Left cardiac atrium (tissue), 4 donors: ENCODE results near the gene SIRPB1. TPM values are rescaled to one million over a fixed set of nuclear protein-coding genes. Genes with fewer than 3 reads are reported as not detected.

Experiments
- ATAC-seq, 2 donors: fragments of 200-7000 bp; cut with Tn5 transposase; one replicate each; pipeline ENCODE4 v1.9.1; 2020; ENCODE audit warnings: mild to moderate bottlenecking in 2 of 2, moderate library complexity in 2 of 2
- DNase-seq: peaks from one replicate; pipeline ENCODE4 v3.0.0-alpha.2; 2020
- intact Hi-C, 2 donors: fragments of 100-400 bp; cut with DNase I; formaldehyde crosslinking; loops; one replicate each; pipeline versions ENCODE4 v1.14.1 to v1.15.1; 2022 to 2023
- long read RNA-seq: library from polyadenylated mRNA; unstranded; transcript quantifications from one replicate; pipeline ENCODE4 v2.0.0, GENCODE V29; 2021
- total RNA-seq, 2 donors: library from RNA; stranded (reverse); fragmentation: NEBNext Ultra II Directional; extraction: Animal tissue kit (Norgen Biotek cat#: 25700); gene quantifications; one replicate each; pipeline ENCODE4 v1.2.1, GENCODE V29; 2021
- donor health status: DM: no; HTN: yes; CAD: no.
- donor health status: DM: no; HTN: yes; CAD: no; lungs with severe emphysema.
- donor health status: DM: yes; HTN: yes; CAD: no.
- donor health status: Dilated cardiomyopathy.

The SIRPB1 gene
- total RNA-seq, result 1 to 10 TPM in 1 of 2 donors, under 1 TPM in 1; 0.58 to 1.7 TPM
- long read RNA-seq, partial matches to known transcripts, result 0 of 1 reads
- long read RNA-seq, other reads (novel, unspliced or antisense), result 1 of 1 reads

DNA sequence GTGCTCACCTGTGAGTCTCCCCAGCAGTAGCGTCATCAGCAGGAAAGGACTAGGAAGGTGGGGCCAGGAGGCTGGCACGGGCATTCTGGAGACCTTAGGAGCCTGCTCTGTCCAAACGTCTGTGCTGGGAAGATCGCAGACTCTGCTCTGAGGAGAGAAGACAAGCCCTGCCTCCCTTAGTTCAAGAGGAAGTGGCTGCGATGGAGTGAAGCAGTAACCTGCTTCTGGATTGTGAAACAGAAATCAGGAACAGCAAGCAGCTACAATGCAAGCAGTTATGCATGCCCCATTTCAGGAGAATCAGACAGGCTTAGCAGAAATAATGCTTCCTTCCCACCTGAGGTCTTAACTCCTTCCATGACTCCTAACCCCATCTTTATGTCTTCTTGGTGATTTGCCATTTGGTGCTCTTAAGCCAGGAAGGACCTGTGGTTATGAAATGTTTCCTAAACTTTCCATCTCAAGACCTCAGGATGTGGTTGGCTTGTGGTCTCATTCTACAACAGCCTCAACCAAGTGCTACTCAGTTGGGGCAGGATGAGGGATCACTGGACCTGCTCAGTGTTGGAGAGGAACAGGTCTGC, at the start of gene SIRPB1:
SIRPB1 (minus strand) TSS at position 149 of the 584 bp plus-strand sequence; CDS start at position 84, 65 bp downstream.
- ATAC-seq, result peak; percentile 27 to 71
- no peak for DNase-seq
- intact Hi-C loops, result no loop called here

DNA sequence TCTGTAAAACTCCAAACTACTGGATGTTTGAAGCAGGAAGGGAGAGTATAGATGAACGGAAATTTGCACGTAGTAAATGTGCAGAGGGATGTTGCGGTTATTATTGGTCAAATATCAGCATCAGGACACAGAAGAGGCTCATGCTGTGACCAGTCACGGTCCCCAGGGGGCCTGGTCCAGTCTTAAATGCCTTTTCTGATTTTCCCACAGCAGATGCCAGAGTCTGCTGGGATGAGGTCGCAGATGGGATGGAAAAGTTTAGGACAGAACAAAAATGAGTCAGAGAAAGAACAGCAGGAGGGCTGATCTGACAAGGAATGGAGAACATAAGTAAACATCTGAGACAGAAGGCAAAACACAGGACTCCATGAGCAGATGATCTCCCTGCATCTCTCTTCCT, 49.5 kb upstream of the SIRPB1 start:
- ATAC-seq, result no peak
- no peak for DNase-seq
- intact Hi-C loops, result no loop called here

DNA sequence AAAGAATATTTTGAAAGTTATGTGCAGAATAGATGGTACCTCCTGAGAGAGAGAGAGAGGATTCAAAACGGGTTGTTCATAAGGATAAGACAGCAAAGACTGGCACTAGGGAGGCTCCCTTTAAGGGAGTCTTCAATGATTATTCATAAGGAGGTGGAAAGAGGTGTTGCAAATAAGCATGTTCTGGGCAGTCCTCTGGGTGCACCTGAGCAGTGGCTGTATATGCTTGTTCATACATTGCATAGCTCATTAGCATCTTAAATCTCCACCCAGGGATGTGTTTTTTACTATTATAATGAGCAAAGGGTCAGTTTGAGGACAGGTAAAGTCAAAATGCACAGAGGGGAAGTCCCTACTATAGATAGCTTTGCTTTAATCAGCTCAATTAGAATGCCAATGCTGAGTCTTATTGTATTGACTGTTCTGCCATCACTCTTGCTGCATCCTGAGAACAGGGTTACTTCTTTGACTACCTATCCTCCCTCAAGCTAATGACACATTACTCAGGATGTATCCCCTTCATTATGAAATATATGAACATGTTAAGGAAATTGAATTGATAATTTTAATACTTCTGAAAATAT, 47.8 kb upstream of the SIRPB1 start:
- intact Hi-C loops, result no loop called here
- ATAC-seq, result no peak
- DNase-seq, result no peak

DNA sequence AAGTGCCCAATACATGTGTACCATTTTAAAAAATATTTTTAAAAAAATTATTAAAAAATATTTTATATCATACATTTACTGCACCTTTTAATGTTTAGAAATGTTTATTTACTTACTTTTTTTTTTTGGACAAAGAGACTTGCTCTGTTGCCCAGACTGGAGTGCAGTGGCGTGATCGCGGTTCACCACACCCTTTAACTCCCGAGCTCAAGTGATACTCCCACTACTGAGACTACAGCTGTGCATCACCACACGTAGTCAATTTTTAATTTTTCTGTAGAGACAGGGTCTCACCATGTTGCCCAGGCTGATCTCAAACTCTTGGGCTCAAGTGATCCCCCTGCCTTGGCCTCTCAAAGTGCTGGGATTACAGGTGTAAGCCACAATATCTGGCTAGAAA, 47.0 kb upstream of the SIRPB1 start:
- ATAC-seq (no peak), DNase-seq (no peak)
- intact Hi-C loops, result no loop called here

DNA sequence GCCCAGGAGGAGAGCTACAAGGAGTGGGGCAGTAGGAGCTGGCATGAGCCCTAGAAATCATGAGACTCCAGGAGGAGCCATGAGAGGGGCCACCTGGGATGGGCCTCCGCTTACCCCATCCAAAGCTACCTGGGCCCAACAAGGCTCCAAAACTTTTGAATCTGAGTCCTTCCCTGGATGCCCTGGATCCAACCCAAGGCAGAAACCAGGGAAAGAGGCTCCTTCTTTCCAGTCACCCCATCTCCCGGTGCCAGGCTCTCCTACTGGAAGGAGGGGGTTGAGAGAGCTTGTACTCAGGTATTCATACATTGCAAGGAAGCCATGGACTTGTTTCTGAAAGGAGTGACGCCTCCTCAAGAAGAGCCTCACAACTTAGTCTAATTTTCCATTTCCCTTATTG, 45.5 kb upstream of the SIRPB1 start:
- ATAC-seq, result no peak
- intact Hi-C loops, result no loop called here
- DNase-seq, result no peak

DNA sequence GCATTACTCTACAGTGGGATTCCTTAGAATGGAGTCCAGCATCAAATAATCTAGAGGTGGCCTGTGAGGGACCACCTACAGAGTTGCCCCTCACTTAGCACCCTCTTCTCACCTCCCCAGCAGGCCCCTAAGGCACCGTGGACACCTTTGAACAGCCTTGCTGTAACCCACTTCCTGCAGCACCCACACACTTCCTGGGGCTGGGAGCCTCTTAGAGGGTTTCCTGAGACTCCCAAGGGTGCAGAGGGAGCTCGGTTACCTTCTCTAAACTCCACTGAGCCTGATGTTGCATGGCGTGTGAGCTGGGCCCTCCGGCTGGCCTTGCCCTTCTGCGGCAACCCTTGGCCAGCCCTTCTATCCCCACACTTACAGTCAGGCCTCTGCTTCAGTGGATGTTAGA, 45.1 kb upstream of the SIRPB1 start:
- DNase-seq (no peak), ATAC-seq (peak in 1 of 2 donors; percentile 47)
- intact Hi-C loops, result no loop called here

DNA sequence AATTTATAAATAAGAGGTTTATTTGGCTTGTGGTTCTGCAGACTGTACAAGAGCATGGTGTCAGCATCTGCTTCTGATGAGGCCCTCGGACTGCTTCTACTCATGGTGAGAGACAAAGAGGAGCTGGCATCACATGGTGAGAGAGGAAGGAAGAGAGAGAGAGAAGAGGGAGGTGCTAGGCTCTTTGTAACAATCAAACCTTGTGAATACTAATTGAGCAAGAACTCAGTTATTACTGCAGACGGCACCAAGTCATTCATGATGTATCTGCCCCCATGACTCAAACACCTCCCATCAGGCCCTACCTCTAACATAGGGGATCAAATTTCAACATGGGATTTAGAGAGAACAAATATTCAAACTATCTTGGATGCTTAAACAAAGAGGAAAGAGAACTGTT, 44.1 kb upstream of the SIRPB1 start:
- intact Hi-C loops, result no loop called here
- DNase-seq (no peak), ATAC-seq (no peak)

DNA sequence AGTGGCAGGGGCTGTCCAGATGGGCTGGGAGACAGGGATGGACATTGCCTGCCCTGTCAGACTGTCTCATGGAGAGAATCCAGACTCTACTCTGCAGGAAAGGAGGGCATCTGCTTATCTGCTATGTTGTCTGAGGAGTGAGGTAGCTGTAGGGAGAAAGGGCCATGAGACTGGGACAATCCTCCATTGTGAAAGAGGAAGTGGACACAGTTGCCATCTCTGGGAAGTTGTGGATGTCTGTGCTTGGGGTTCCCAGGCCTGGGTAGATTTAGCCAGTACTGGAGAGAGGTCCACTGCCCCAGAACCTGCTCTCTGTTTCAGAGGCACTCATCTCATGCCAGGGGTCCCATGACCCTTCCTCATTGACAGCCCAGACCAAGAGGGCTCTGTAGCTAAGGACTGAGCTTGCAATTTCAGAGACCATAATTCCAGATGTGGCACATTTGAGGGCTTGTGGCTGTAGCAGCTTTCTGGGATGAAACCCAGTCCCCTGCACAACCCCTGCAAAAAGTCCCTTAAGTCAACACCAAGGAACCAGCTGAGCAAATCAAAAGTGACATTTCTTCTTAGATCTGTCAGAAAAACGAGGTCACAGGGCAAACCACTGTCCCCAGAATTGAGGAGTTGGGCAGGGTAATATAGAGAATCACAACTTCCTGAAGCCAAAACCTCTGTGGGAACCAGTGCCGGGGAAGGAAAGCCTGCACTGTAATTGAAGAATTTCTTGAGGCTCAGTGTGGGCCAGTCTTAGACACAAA, 41.9 kb upstream of the SIRPB1 start:
- no peak for ATAC-seq
- no peak for DNase-seq
- intact Hi-C loops, result no loop called here

DNA sequence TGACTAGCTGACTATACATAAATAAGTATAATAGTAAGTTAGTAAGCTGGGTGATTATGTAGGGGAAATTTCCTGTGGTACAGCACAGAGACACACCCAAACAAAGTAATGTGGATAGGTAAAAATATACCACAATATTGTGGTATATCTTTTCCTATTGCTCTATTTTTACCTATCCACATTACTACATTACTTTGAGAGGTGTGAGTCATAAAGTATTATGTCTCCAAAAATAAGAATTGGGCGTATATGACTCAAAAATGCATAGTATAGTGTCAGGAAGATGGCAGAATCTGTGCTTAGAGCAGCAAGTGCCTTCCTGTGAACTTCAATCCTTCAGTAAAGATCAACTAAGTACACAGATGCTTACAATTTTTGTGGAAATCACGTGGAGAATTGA, 40.4 kb upstream of the SIRPB1 start:
- intact Hi-C loops, result no loop called here
- DNase-seq (no peak), ATAC-seq (no peak)

DNA sequence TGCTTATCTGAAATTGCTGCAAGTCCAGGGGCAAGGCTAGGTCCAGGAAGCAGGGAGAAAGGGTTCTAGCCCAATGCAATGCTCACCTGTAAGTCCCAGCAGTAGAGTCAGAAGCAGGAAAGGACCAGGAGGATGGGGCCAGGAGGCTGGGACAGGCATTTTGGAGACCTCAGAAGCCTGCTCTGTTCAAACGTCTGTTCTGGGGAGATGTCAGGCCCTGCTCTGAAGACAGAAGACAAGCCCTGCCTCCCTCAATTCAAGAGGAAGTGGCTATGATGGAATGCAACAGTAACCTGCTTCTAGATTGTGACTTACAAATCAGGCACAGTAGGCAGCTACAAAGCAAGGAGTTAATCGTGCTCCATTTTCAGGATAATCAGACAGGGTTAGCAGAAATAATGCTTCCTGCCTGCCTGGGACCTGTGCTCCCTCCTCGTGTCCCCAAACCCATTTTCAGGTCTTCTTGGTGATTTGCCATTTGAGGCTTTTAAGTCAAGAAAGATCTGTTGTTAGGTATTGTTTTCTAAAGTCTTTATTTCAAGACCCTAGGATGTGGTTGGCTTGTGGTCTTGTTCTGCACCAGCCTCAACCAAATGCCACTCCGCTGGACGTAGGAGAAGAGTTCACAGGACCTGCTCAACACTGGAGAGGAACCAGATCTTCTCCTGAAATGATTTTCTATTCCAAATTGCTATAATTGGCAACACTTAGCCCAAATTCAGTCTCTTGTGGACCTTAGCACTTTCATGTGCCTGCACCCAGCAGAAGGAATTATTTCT, 37.9 kb upstream of the SIRPB1 start, which contains the start of gene SIRPG:
SIRPG (minus strand) TSS at position 224 of the 779 bp plus-strand sequence; CDS start at position 159, 65 bp downstream.
- intact Hi-C loops, result no loop called here
- DNase-seq (no peak), ATAC-seq (no peak)

DNA sequence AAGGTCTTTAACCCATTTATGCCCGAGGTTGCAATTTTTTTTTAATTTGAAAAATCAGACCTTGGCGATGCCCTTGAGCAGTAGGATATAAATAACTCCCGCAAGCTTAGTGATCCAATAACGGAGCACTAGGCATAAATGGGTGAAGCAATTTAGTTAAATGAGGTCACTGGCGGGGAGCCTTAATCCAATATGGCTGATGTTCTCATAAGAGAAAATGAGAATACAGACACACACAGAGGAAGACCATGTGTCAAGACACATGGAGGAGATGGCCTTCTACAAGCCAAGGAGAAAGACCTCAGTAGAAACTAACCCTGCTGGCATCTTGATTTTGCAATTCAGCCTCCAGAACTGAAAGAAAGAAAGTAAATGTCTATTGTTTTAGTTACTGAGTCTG, 37.0 kb upstream of the SIRPB1 start:
- no peak for ATAC-seq
- intact Hi-C loops, result no loop called here
- no peak for DNase-seq

DNA sequence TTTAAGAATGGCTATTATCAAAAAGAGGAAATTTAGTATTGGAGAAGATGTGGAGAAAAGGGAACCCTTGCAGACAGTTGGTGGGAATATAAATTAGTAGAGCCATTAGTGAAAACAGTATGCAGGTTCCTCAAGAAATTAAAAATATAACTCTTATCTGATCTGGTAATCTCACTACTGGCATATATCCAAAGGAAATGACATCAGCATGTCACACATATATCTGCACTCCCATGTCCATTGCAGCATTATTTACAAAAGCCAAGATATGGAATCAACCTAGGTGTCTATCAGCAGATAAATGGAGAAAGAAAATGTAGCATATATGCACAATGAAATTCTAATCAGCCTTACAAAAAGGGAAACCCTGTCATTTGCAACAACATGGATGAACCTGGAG, 35.2 kb upstream of the SIRPB1 start:
- no peak for ATAC-seq
- DNase-seq, result no peak
- intact Hi-C loops, result no loop called here

DNA sequence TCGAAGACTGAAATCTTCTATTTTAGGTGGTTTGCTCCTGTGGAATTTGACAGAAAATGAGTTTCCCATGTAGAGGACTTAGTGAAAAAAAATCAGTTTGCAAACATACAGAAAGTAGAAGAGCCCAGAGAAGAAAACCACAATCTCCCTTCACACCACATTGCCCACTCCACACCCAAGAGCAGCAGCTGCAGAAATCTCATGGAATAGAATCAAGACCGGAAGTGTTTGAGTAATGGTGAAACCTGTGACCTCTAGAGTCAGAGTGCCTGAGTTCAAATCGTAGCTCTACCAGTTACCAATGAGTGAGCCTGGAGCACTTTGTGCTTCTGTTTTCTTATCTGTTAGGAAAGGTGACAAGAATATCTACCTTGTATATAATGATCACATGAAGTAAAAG, 33.2 kb upstream of the SIRPB1 start:
- no peak for ATAC-seq
- no peak for DNase-seq
- intact Hi-C loops, result no loop called here

DNA sequence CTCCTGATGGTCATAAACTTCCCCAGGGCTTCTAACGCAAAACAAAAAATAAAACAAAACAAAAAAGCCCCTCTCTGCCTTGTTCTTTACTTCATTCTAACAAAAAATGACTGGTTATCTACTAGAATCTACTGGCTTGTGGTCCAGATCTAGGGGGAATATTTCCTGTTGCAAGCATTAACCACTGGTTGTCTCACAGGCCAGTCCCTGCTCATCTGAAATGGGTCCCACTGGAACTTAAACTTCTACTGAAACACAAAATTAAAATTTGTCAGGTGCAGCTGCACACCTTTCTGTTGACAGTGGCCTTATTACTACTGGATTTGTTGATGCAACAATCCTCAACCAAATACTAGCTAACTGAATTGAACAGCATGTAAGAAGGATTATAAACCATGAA, 32.3 kb upstream of the SIRPB1 start:
- DNase-seq (no peak), ATAC-seq (no peak)
- intact Hi-C loops, result no loop called here

DNA sequence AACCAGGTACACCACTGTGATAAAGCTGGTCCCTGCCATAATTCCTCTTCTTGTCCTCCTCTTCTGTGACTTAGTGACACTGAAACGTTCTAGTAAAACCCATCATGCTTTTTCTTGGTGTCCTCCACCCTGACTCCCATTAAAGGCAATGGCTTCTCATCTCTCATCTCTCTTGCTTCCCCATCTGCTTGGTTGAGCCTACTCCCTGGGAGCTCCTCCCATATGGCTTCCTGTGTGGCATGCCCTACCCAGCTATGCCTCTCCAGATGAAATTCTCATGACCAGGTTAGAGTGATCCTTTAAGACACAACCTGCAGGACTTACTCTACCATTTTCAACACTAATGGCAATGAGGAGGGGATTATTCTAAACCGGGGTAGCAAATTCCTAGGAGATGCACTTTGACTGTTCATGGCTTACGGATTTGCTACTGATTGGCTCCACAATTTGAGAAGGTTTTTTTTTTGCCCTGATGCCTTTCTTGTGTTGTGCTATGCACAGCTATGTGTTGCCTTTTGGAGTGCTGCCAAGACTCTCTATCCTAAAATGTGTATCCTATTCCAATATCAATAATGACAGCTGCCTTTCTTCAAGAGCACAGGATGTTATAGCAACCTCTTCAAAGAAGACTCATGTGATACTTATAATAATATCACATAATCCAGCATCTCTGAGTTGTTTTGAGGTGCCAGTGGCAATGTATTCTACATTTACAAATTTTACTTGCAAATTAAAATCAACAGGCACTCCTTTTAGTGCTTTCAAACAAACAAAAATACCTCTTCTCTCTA, 31.7 kb upstream of the SIRPB1 start:
- intact Hi-C loops, result no loop called here
- DNase-seq (no peak), ATAC-seq (no peak)

DNA sequence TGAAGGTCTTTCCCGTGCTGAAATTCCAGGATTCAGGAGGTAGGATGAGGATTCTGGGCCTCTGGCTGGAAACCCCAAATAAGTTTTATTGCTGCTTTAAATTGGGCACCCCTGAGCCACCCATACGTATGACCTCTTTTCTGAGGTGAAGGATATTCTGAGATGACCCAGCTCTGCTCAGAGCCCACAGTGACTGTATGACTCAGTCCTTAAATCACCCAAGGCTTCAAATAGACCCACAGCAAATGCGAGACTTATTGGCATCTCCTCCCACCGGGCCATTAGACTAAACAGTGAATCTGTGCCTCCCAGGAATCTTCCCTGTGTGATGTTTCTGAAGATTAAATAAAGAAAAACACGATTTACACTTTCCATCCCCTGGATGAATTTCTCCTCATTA, 28.3 kb upstream of the SIRPB1 start:
- no peak for DNase-seq
- ATAC-seq, result no peak
- intact Hi-C loops, result no loop called here

DNA sequence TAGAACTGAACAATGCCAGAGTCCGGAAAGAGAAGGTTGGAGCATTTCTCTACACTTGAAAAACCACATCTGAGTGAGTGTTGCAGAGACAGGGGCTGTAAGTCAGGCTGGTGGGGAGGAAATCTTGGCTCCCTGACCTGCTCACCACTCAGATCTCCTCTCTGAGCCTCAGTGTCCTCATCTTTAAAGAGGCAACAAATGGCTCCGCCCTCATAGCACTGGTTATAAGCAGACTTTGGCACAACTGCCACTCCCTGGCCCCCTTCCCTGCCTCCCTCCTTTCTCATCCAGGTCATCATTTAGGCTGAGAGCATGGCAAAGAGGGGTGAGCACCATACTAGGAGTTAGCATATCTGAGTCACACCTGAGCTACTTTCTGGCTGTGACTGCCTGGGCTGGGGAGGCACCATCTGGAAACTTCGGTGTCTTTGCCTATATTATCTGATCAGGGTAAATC, 27.2 kb upstream of the SIRPB1 start:
- ATAC-seq, result no peak
- intact Hi-C loops, result no loop called here
- no peak for DNase-seq

DNA sequence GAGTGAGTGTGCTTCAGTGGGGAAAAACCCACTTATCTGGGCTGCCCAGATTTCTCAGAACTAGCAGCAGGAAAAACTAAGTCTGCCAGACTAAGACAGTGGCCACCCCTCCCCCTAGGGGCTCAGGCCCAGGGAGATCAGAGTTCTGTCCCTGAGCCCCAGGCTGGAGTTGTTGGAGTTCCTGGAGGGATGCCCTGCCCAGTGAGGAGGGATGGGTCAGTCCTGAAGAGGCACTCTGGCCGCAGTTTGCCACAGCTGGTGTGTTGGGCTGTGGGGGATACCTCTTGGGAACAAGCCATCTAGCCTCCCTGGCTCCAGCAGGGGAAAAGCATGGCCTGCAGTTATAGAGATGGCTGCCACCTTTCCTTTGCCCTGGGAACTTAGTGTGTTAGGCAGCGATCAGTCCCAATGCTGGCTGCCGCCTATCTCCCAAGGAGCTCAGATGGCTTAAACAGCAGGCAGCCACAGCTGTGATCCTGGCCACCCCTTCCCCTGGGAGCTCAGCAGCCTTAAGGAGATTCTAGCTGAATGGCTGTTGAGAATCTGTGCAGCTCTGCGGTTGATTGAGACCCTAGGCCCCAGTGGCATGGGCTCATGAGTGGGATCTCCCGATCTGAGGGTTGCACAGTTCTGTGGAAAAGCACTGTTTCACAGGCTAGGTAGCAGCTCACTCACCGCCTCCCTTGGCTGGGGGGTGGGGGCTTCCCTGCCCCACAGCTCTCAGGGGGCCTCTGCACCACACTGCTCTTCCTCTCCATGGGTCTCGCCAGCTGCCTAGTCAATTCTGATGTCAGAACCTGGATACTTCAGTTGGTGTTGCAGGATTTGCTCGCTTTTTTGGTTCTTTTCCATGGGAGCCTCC, 24.5 kb upstream of the SIRPB1 start:
- DNase-seq (no peak), ATAC-seq (no peak)
- intact Hi-C loops, result no loop called here
